ENCODE measurements around the gene FKBP8.

DNA sequence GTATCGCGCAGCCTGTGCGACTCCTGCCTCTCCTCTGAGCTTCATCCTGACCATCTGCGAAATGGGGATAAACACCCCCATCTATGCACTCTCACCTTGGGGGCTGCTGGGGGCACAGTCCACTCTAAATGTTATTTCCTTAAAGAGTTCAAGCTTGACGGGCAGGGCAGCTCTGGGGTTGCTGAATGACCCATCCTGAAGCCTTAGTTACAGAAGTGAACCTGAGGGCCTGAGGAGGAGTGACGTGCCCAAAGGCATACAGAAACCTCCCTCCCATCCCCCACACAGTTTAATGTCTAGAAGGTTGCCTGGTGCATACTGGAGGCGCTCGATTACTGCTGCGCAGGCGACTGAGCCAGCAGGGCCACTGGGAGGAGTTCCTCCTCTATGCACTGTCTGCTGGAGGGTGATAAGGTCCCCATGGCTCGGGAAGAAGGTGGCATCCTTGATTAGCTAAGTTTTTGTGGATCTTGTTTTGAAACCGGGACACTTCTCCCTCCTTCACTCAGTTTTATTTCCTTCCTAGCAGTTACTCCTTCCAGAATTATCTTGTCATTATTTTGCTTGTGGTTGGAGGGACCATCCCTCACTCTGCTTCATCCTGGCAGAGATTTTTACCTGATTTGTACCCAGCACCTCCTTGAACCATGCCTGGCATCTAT is 572 bp upstream of the FKBP8 start:
- TF ChIP-seq, protein P1, sequence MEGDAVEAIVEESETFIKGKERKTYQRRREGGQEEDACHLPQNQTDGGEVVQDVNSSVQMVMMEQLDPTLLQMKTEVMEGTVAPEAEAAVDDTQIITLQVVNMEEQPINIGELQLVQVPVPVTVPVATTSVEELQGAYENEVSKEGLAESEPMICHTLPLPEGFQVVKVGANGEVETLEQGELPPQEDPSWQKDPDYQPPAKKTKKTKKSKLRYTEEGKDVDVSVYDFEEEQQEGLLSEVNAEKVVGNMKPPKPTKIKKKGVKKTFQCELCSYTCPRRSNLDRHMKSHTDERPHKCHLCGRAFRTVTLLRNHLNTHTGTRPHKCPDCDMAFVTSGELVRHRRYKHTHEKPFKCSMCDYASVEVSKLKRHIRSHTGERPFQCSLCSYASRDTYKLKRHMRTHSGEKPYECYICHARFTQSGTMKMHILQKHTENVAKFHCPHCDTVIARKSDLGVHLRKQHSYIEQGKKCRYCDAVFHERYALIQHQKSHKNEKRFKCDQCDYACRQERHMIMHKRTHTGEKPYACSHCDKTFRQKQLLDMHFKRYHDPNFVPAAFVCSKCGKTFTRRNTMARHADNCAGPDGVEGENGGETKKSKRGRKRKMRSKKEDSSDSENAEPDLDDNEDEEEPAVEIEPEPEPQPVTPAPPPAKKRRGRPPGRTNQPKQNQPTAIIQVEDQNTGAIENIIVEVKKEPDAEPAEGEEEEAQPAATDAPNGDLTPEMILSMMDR (IDR thresholded peaks at IDR 0.05): no peak
- peak in 1 of 2 donors; percentile 2 for TF ChIP-seq POLR2A (IDR thresholded peaks at IDR 0.05)

Data from thyroid gland (tissue), 4 donors.